Mucosa of rectum (tissue), 2 donors: ENCODE measurements around the gene OCA2.

ENCODE experiments used
- H3K27ac ChIP-seq, 2 donors: one replicate each; pipeline ENCODE4 v1.7.0; 2013; ENCODE audit warnings: inconsistent platforms in 2 of 2, low read depth in 2 of 2, low read length in 2 of 2
- H3K27me3 ChIP-seq, 2 donors: one replicate each; pipeline ENCODE4 v1.7.0; 2013; ENCODE audit warnings: low read length in 2 of 2; ENCODE audit not compliant: control insufficient read depth in 2 of 2, insufficient read depth in 2 of 2
- H3K36me3 ChIP-seq, 2 donors: one replicate each; pipeline ENCODE4 v1.7.0; 2013; ENCODE audit warnings: low read length in 2 of 2; ENCODE audit not compliant: control insufficient read depth in 2 of 2, insufficient read depth in 2 of 2
- H3K4me1 ChIP-seq, 2 donors: one replicate each; pipeline ENCODE4 v1.7.0; 2013; ENCODE audit warnings: low read length in 2 of 2, mild to moderate bottlenecking in 1 of 2; ENCODE audit not compliant: control insufficient read depth in 2 of 2, insufficient read depth in 2 of 2
- H3K4me3 ChIP-seq, 2 donors: one replicate each; pipeline ENCODE4 v1.7.0; 2013; ENCODE audit warnings: low read length in 2 of 2
- H3K9ac ChIP-seq, 2 donors: one replicate each; pipeline ENCODE4 v1.7.0; 2013; ENCODE audit warnings: low read length in 2 of 2, low read depth in 1 of 2, mild to moderate bottlenecking in 1 of 2
- H3K9me3 ChIP-seq, 2 donors: one replicate each; pipeline ENCODE4 v1.7.0; 2013; ENCODE audit warnings: low read length in 2 of 2; ENCODE audit not compliant: control insufficient read depth in 2 of 2
- donor health status: healthy.
- donor health status: Normal muscosa, but diverticular disease.

OCA2 gene

DNA sequence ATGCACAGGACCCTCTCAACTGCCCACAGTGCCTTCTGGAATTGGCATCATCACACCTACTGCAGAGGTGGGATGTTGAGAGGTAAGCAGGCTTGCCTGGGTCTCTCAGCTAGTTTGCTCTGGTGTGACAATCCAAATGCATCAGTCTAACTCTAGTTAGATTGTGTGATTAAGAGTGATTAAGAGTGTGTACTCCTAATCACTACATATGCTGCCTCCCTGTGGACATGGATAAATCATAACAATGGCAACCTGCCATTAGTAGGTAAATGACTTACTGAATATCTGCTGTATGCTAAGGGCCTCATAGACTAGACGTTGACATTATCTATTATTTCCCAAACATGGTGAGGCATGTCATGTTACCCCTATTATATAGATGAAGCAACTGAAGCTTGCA lies 342.1 kb downstream of the OCA2 start:
- no peak overlapping the region for H3K4me3 ChIP-seq
- H3K27me3 ChIP-seq = no peaks in the 10 kb centered on the region
- H3K36me3 ChIP-seq = no peaks in the 10 kb centered on the region
- no peak overlapping the region for H3K9ac ChIP-seq
- H3K9me3 ChIP-seq = peaks cover 0 to 7% of the 10 kb centered on the region in 2 donors
- H3K27ac ChIP-seq = no peak overlapping the region
- H3K4me1 ChIP-seq = no peaks in the 10 kb centered on the region

DNA sequence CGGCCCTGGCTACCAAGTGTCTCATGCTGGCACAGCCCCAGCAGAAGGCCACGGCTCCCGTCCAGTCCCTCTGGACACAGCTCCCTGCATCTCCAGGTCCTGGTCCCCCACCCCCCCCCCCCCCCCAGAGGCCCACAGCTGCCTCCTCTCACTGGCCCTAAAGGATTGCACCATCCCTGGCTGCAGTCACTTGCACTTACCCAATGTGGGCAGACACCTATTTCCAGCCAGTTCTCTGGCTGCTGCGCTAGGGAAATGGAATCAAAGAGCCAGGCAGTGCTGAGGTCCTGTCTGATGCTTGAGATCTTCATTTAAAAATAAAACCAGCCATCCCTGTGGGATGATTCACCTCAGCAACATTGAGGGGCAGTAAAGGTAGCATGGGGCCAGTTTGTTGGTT lies 346.4 kb downstream of the OCA2 start:
- Histone ChIP-seq H3K4me1 (no peaks in the 10 kb centered on the region), H3K27me3 (no peaks in the 10 kb centered on the region)

DNA sequence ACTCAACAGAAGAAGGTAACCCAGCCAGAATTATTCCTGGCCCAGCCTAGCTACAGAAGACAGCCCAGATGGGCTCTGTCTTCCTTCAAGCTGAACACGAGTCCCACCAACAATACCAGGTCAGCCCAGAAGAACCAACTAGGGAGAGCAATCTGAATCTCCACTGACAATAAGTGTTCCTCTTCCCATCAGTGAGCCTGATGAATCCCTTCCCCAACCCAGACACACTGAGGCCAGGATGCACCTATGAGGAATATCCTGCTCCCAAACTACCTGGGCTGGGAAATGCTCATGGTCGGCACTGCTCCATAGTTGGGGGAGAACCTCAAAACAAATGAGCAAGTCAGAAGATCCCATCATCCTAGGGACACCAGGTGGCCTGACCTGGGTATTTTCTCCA lies 351.1 kb downstream of the OCA2 start:
- Histone ChIP-seq H3K27ac (no peak overlapping the region), H3K9me3 (peaks cover 0 to 8% of the 10 kb centered on the region in 2 donors), H3K36me3 (no peaks in the 10 kb centered on the region), H3K4me1 (no peaks in the 10 kb centered on the region), H3K9ac (no peak overlapping the region), H3K4me3 (no peak overlapping the region), H3K27me3 (no peaks in the 10 kb centered on the region)

More for the DNA sequence above, 346.4 kb downstream of the OCA2 start:
- peaks cover 0 to 14% of the 10 kb centered on the region in 2 donors for H3K9me3 ChIP-seq
- H3K4me3 ChIP-seq = no peak overlapping the region
- H3K27ac ChIP-seq = no peak overlapping the region
- H3K36me3 ChIP-seq = no peaks in the 10 kb centered on the region
- no peak overlapping the region for H3K9ac ChIP-seq

DNA sequence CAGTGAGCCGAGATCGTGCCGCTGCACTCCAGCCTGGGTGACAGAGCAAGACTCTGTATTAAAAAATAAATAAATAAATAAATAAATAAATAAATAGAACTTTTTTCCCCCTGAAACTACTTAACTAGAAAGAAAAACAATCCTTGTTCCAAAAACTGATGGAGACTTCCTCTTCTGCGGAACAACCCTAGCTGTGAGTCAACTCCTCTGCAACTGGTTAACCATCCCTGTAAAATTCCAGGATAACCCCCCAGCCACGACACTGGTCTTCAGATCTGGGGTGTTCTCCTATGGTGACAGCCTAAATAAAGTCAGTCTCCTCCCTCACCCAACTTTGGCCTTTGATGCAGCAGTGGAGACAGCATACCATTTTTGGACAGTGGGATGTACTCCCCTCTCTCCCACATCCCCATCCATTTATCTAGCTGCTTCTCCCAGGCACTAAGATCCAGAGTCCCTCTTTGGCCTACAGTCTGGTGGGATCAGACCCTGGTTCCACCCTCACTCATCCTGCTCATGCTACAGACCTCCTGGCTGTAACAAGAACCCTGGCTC lies 352.6 kb downstream of the OCA2 start:
- Histone ChIP-seq H3K4me3 (no peak overlapping the region), H3K4me1 (no peaks in the 10 kb centered on the region), H3K9ac (no peak overlapping the region), H3K27me3 (no peaks in the 10 kb centered on the region), H3K27ac (no peak overlapping the region), H3K36me3 (no peaks in the 10 kb centered on the region), H3K9me3 (peaks cover 0 to 7% of the 10 kb centered on the region in 2 donors)

- no peak overlapping the region for H3K4me3 ChIP-seq
These were observed 354.5 kb downstream of the OCA2 start for GRCh38 chr15:27744641-27745040.

GRCh38 chr15:27743638-27744037 lies 355.5 kb downstream of the OCA2 start:
- peaks cover 0 to 5% of the 10 kb centered on the region in 2 donors for H3K9me3 ChIP-seq
- no peak overlapping the region for H3K27ac ChIP-seq
- no peaks in the 10 kb centered on the region for H3K27me3 ChIP-seq
- H3K9ac ChIP-seq = no peak overlapping the region
- H3K4me3 ChIP-seq = no peak overlapping the region
- no peaks in the 10 kb centered on the region for H3K4me1 ChIP-seq
- no peaks in the 10 kb centered on the region for H3K36me3 ChIP-seq

More at GRCh38 chr15:27744641-27745040, 354.5 kb downstream of the OCA2 start:
- Histone ChIP-seq H3K4me1 (no peaks in the 10 kb centered on the region), H3K36me3 (no peaks in the 10 kb centered on the region), H3K9ac (no peak overlapping the region), H3K27ac (no peak overlapping the region), H3K9me3 (peaks cover 0 to 5% of the 10 kb centered on the region in 2 donors), H3K27me3 (no peaks in the 10 kb centered on the region)

- Histone ChIP-seq H3K27me3 (no peaks in the 10 kb centered on the region), H3K9me3 (peaks cover 0 to 1% of the 10 kb centered on the region in 2 donors), H3K36me3 (no peaks in the 10 kb centered on the region), H3K27ac (no peak overlapping the region), H3K9ac (no peak overlapping the region), H3K4me3 (no peak overlapping the region), H3K4me1 (no peaks in the 10 kb centered on the region)
These were observed 356.2 kb downstream of the OCA2 start for GRCh38 chr15:27742751-27743477.

DNA sequence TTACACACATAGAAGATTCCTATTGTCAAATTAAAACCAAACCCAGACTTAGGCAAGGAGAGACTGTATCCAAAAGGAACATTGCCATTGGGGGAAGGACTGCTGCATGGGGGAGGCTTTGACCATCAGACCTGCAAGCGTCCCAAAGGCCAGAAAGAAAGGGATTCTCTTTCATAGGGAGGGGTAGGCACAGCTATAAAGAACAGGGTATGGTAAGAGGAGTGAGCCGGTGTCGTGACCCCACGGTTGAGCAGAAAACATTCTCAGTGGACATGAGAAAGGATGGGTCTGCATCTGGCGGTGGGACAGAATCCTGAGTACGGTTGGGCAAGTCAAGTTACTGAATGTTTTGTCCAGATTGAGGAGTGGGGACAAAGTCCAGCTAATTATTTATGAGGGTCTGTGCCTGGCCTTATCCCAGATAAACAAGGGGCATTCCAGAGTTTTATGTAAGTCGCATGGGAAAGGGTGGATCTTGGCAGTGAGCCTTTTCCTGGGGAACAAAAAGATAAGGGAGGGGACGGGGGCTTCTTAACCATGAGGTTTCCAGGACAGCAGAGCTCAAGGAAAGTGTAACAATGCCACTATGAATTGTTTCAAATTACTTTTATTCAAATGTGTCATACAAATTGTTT lies 357.8 kb downstream of the OCA2 start:
- no peaks in the 10 kb centered on the region for H3K27me3 ChIP-seq
- no peaks in the 10 kb centered on the region for H3K4me1 ChIP-seq
- no peaks in the 10 kb centered on the region for H3K9me3 ChIP-seq
- H3K36me3 ChIP-seq = no peaks in the 10 kb centered on the region
- no peak overlapping the region for H3K9ac ChIP-seq
- no peak overlapping the region for H3K27ac ChIP-seq
- H3K4me3 ChIP-seq = no peak overlapping the region

- peaks cover 0 to 7% of the 10 kb centered on the region in 2 donors for H3K9me3 ChIP-seq
- H3K36me3 ChIP-seq = no peaks in the 10 kb centered on the region
- no peaks in the 10 kb centered on the region for H3K4me1 ChIP-seq
- H3K27me3 ChIP-seq = no peaks in the 10 kb centered on the region
- H3K27ac ChIP-seq = no peak overlapping the region
- H3K9ac ChIP-seq = no peak overlapping the region
- H3K4me3 ChIP-seq = no peak overlapping the region
These were observed 364.2 kb downstream of the OCA2 start for GRCh38 chr15:27734785-27735495.

DNA sequence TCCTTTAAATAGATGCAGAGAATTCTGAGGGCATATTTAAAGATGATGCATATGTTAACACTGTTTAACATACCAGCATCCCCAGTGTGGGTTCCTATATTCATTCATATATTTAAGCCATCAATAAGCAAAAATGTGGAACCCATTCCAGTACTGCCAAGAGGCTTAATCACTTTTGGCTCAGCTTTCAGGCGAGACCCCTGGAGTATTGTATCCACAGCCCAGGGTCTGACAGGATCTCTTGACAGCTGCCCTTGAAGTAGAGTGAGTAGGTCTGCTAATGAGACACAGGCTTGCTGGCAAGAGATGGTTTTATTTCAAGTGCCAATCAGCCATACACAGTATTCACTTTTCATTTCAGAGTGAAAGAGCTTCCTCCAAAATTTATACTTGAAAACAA lies 367.3 kb downstream of the OCA2 start:
- H3K27me3 ChIP-seq = no peaks in the 10 kb centered on the region
- H3K9me3 ChIP-seq = peaks cover 0 to 8% of the 10 kb centered on the region in 2 donors
- no peaks in the 10 kb centered on the region for H3K36me3 ChIP-seq
- H3K4me3 ChIP-seq = no peak overlapping the region
- no peak overlapping the region for H3K27ac ChIP-seq
- H3K9ac ChIP-seq = no peak overlapping the region
- no peaks in the 10 kb centered on the region for H3K4me1 ChIP-seq
